Ovary (tissue), 9 donors: ENCODE data around the gene U2SURP. TPM values are rescaled to one million over a fixed set of nuclear protein-coding genes. Genes with fewer than 3 reads are reported as not detected.

Experiments used
- DNase-seq, 5 donors: peaks; one replicate each; pipeline ENCODE4 v3.0.0-alpha.2; 2019 to 2020
- H3K27ac ChIP-seq, 2 donors: fragments of 200-600 bp; one replicate each; pipeline versions ENCODE4 v1.5.1 to v1.8.0; 2019 to 2022
- H3K27me3 ChIP-seq: fragments of 200-600 bp; one replicate; pipeline ENCODE4 v1.8.0; 2022
- H3K36me3 ChIP-seq: fragments of 200-600 bp; sonication (generic); one replicate; pipeline ENCODE4 v1.5.1; 2019
- H3K4me1 ChIP-seq: one replicate; pipeline ENCODE4 v1.8.1; 2013; ENCODE audit warnings: mild to moderate bottlenecking, moderate library complexity; ENCODE audit not compliant: insufficient read depth
- H3K4me3 ChIP-seq: fragments of 200-600 bp; sonication (generic); one replicate; pipeline ENCODE4 v1.5.1; 2017
- H3K9me3 ChIP-seq, 2 donors: fragments of 200-600 bp in 1 of 2; sonication (generic) in 1 of 2; one replicate each; pipeline versions ENCODE4 v1.5.1 to v1.8.1; 2013 to 2019; ENCODE audit warnings: mild to moderate bottlenecking in 1 of 2, moderate library complexity in 1 of 2
- EP300 ChIP-seq: sonication (generic); formaldehyde crosslinking; IDR thresholded peaks from one replicate; pipeline ENCODE4 v1.6.1; 2017; ENCODE audit warnings: antibody characterized with exemption
- POLR2A ChIP-seq: fragments of 450-650 bp; IDR thresholded peaks from one replicate; pipeline ENCODE4 v1.6.1; 2017; ENCODE audit warnings: antibody characterized with exemption, mild to moderate bottlenecking, moderate library complexity
- WGBS, 3 donors: extraction: QIAGEN DNeasy Blood & Tissue Kit in 1 of 3; methylation state at CpG; one replicate each; pipeline versions ENCODE4 v1.1.5 to v1.1.7; 2013 to 2017; 5-methylcytosine and 5-hydroxymethylcytosine counted together
- intact Hi-C, 4 donors: fragments of 100-400 bp; cut with DNase I; formaldehyde crosslinking; loops; one replicate each; pipeline versions ENCODE4 v1.11.0 to v1.15.1; 2022 to 2023
- polyA plus RNA-seq, 2 donors: library from polyadenylated mRNA; stranded (reverse); fragments of 200-250 nt in 1 of 2; fragments of 350-450 nt in 1 of 2; fragmentation: Illumina TruSeq in 1 of 2; extraction: RNeasy Lipid Tissue Mini Kit (QIAGEN cat#74804) in 1 of 2; gene quantifications; one replicate each; pipeline ENCODE4 v1.2.3, GENCODE V29; 2013 to 2014
- total RNA-seq, 7 donors: library from RNA; depleted of rRNA in 2 of 7; stranded (reverse); fragments of >200 nt in 2 of 7; fragmentation: NEBNext Ultra II Directional in 3 of 7; extraction: Animal tissue kit (Norgen Biotek cat#: 25700) in 3 of 7; gene quantifications; one replicate each; pipeline versions ENCODE4 v1.1.0 to v1.2.4, GENCODE V29; 2016 to 2023
- TF ChIP-seq, protein P1 (sequence below), 3 donors: fragments of 450-650 bp in 2 of 3; fragments of 200-600 bp in 1 of 3; IDR thresholded peaks; one replicate each; pipeline versions ENCODE4 v1.5.1 to v1.8.0; 2016 to 2022; ENCODE audit warnings: antibody characterized with exemption in 3 of 3, mild to moderate bottlenecking in 1 of 3
- donor health status: DM: no; HTN: no; CAD: no; lungs with moderate emphysema.
- donor health status: DM: no; HTN: no; CAD: no.
- donor health status: Bipolar disorder and iron deficiency.
- donor health status: DM: yes; HTN: yes; CAD: no.
- donor health status: DM: no; HTN: no; CAD: no.
- donor health status: DM: yes; HTN: yes; CAD: no.

Gene U2SURP
- total and polyA plus RNA-seq, 9 donors = 32.3 to 117 (median 92.5) TPM

GRCh38 chr3:142958707-142959106, 42.7 kb upstream of the U2SURP start:
- peaks cover 3% of the 10 kb centered on the region for H3K4me1 ChIP-seq
- no peak overlapping the region for H3K27ac ChIP-seq
- intact Hi-C loops = no loop called here
- no peak overlapping the region for H3K4me3 ChIP-seq
- H3K36me3 ChIP-seq = no peaks in the 10 kb centered on the region
- DNase-seq = no peak
- WGBS, 3 donors = 71 to 76% (median 73%) methylated on average over 6 of the region's 6 CpGs
- no peak for TF ChIP-seq EP300
- no peak for TF ChIP-seq POLR2A
- no peaks in the 10 kb centered on the region for H3K9me3 ChIP-seq
- H3K27me3 ChIP-seq = no peaks in the 10 kb centered on the region

DNA sequence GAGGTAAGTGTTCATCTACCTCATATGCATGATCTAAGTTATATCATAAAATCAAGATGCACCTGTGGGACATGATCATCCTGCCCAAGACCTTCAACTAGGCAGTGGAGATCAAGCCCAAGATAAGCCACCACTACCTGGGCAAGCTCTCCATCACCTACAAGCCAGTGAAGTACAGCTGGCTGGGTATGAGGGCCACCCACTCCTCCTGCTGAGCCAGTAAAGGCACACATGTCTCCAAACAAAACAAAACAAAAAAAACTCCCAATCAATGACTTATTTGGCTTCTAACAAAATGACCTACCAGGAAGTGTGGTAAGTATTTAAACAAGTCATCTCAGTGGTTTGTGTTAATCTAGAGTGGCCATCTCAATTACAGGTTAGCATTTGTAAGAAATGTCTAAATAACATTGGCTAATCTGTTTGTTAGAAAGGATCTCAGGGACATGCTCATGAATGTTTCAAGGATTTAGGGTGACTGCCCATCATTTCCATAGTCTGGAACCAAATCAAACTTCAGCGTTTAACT, 41.0 kb upstream of the U2SURP start:
- Histone ChIP-seq H3K36me3 (no peaks in the 10 kb centered on the region), H3K27ac (no peak overlapping the region), H3K4me1 (peaks cover 3% of the 10 kb centered on the region), H3K4me3 (no peak overlapping the region), H3K9me3 (no peaks in the 10 kb centered on the region), H3K27me3 (no peaks in the 10 kb centered on the region)
- no peak for DNase-seq
- intact Hi-C loops = no loop called here
- TF ChIP-seq EP300 (no peak), POLR2A (no peak)
- TF ChIP-seq, protein P1, sequence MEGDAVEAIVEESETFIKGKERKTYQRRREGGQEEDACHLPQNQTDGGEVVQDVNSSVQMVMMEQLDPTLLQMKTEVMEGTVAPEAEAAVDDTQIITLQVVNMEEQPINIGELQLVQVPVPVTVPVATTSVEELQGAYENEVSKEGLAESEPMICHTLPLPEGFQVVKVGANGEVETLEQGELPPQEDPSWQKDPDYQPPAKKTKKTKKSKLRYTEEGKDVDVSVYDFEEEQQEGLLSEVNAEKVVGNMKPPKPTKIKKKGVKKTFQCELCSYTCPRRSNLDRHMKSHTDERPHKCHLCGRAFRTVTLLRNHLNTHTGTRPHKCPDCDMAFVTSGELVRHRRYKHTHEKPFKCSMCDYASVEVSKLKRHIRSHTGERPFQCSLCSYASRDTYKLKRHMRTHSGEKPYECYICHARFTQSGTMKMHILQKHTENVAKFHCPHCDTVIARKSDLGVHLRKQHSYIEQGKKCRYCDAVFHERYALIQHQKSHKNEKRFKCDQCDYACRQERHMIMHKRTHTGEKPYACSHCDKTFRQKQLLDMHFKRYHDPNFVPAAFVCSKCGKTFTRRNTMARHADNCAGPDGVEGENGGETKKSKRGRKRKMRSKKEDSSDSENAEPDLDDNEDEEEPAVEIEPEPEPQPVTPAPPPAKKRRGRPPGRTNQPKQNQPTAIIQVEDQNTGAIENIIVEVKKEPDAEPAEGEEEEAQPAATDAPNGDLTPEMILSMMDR (IDR thresholded peaks at IDR 0.05) = no peak
- 49 to 74% (median 67%) methylated on average over 1 of the region's 1 CpG for WGBS, 3 donors

GRCh38 chr3:142961539-142961938, 39.8 kb upstream of the U2SURP start:
- Histone ChIP-seq H3K36me3 (no peaks in the 10 kb centered on the region), H3K27me3 (no peaks in the 10 kb centered on the region), H3K27ac (no peak overlapping the region), H3K4me3 (no peak overlapping the region), H3K9me3 (no peaks in the 10 kb centered on the region), H3K4me1 (peaks cover 3% of the 10 kb centered on the region)
- 56 to 69% (median 64%) methylated on average over 2 of the region's 2 CpGs for WGBS, 3 donors
- intact Hi-C loops = no loop called here
- TF ChIP-seq, protein P1 (IDR thresholded peaks at IDR 0.05) = no peak
- no peak for TF ChIP-seq EP300
- TF ChIP-seq POLR2A = no peak
- no peak for DNase-seq

DNA sequence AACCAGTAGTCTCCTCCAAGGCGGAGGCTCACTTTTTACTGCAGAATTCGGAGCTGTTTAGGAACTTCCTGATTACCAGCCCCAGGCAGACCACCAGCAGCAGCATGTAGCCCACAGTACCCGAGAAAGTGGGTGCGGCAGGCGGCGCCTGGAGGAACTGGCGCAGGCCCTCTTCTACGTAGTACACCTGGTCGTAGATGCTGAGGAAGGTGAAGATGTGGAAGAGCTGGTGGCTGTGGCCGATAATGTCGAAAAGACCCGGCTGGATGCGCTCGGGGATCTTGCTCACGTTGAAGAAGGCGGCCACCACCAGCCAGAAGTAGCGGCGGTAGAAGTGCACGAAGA, 39.2 kb upstream of the U2SURP start:
- 96 to 97% (median 96%) methylated on average over 19 of the region's 19 CpGs for WGBS, 3 donors

DNA sequence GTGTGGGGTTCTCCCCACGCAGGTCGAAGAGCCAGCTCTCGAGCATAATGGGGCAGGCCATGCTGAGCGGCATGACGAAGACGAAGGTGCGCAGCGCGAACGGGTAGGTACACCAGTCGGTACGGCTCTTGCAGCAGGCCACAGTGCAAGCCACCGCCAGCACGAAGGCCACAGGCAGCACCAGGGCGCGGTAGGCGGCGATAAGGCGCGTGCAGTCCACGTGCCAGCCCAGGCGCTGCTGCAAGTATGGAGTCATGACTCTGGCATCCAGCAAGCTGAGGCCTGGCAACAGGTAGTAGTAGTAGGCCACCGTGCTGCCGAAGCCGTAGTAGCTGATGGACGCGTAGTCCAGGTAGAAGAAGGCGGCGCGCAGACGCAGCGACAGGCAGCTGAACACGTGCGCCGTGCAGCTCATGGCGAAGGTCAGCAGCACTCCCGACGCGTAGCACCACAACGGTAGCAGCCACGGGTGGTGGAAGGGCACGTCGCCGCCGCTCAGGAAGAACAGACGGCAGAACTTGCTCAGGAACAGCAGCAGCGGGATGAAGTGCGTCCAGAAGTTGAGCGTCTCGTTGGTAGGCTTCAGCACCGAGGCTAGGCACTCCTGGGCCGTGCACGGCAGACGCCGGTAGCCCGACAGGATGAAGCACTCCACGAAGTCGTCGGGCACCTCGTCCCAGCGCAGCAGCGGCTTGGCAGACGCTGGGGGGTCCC, 38.7 kb upstream of the U2SURP start:
- TF ChIP-seq, protein P1 (IDR thresholded peaks at IDR 0.05) = no peak
- no peak for TF ChIP-seq POLR2A
- H3K27ac ChIP-seq = no peak overlapping the region
- no peak overlapping the region for H3K4me3 ChIP-seq
- no peaks in the 10 kb centered on the region for H3K27me3 ChIP-seq
- no peaks in the 10 kb centered on the region for H3K36me3 ChIP-seq
- no peaks in the 10 kb centered on the region for H3K9me3 ChIP-seq
- WGBS, 3 donors = 60 to 66% (median 64%) methylated on average over 63 of the region's 63 CpGs
- peaks cover 3% of the 10 kb centered on the region for H3K4me1 ChIP-seq
- intact Hi-C loops = no loop called here
- no peak for DNase-seq

More for the DNA sequence above, 39.2 kb upstream of the U2SURP start:
- Histone ChIP-seq H3K27me3 (no peaks in the 10 kb centered on the region), H3K4me3 (no peak overlapping the region), H3K36me3 (no peaks in the 10 kb centered on the region), H3K4me1 (peaks cover 3% of the 10 kb centered on the region), H3K9me3 (no peaks in the 10 kb centered on the region), H3K27ac (no peak overlapping the region)
- no peak for DNase-seq
- intact Hi-C loops = no loop called here
- TF ChIP-seq, protein P1 (IDR thresholded peaks at IDR 0.05) = no peak
- TF ChIP-seq POLR2A = no peak
- TF ChIP-seq EP300 = no peak
